Measurements from ENCODE around the gene ETDA. TPM values are rescaled to one million over a fixed set of nuclear protein-coding genes. Genes with fewer than 3 reads are reported as not detected.

Gene ETDA
- total RNA-seq, 2 experiments from 2014 or later = not detected

- Mint-ChIP-seq H3K9me3 (peaks cover 2% of the 10 kb centered on the region), H3K27ac (no peak overlapping the region), H3K27me3 (no peaks in the 10 kb centered on the region), H3K36me3 (ENCODE audit: low read depth) (peaks cover 18% of the 10 kb centered on the region), H3K4me3 (no peak overlapping the region), H3K4me1 (ENCODE audit: low read depth) (no peaks in the 10 kb centered on the region)
- ChIA-PET POLR2A (interaction anchor here (0.7 kb wide), 1 partner anchor 94 kb away, joined by 3 read pairs; no protein-coding TSS in a partner anchor), CTCF (no interaction called here)
- intact Hi-C loops (cut with DNase I, micrococcal nuclease) = no loop called here
- H3K36me3 ChIP-seq (ENCODE audit: insufficient read depth, low read length) = peaks cover 20% of the 10 kb centered on the region
- DNase-seq (no peak), ATAC-seq (ENCODE audit: poor library complexity) (no peak)
- no peak for TF ChIP-seq CTCF (IDR thresholded peaks at IDR 0.05)
- H3K4me3 ChIP-seq (ENCODE audit: low read length) = no peak overlapping the region
- H3K27me3 ChIP-seq (ENCODE audit: control insufficient read depth in 1 of 2, insufficient read depth in 2 of 2, low read length in 2 of 2) = no peaks in the 10 kb centered on the region
- H3K9me3 ChIP-seq (ENCODE audit: control insufficient read depth in 1 of 2, insufficient read depth in 1 of 2, low read length in 2 of 2) = peaks cover 11 to 65% of the 10 kb centered on the region in 2 experiments
- H3K27ac ChIP-seq (ENCODE audit: low read depth in 1 of 2, low read length in 2 of 2) = no peak overlapping the region
- no peaks in the 10 kb centered on the region for H3K4me1 ChIP-seq (ENCODE audit: insufficient read depth, low read length)
Measured at GRCh38 chrX:135287266-135287823, 35.5 kb downstream of the ETDA start.

- Mint-ChIP-seq H3K36me3 (ENCODE audit: low read depth) (peaks cover 35% of the 10 kb centered on the region), H3K9me3 (no peaks in the 10 kb centered on the region), H3K27ac (peak overlapping the region; percentile 87), H3K4me3 (peak overlapping the region; percentile 89), H3K27me3 (no peaks in the 10 kb centered on the region), H3K4me1 (ENCODE audit: low read depth) (peaks cover 29% of the 10 kb centered on the region)
- ATAC-seq (ENCODE audit: poor library complexity) = peak; percentile 98
- intact Hi-C loops (cut with DNase I, micrococcal nuclease) = no loop called here
- no peaks in the 10 kb centered on the region for H3K27me3 ChIP-seq (ENCODE audit: control insufficient read depth in 1 of 2, insufficient read depth in 2 of 2, low read length in 2 of 2)
- TF ChIP-seq CTCF (IDR thresholded peaks at IDR 0.05) = peak; percentile 31
- peak overlapping the region; percentile 69 for H3K4me3 ChIP-seq (ENCODE audit: low read length)
- ChIA-PET CTCF (interaction anchor here (0.7 kb wide), 1 partner anchor 51 kb away, joined by 3 read pairs; no protein-coding TSS in a partner anchor), POLR2A (interaction anchor here (0.6 to 1.3 kb wide), 6 partner anchors 10 to 226 kb away, joined by 3 to 4 read pairs (median 3); partner anchors contain the start of genes INTS6L and SMIM10L2A)
- peaks cover 5% of the 10 kb centered on the region for H3K36me3 ChIP-seq (ENCODE audit: insufficient read depth, low read length)
- H3K27ac ChIP-seq (ENCODE audit: low read depth in 1 of 2, low read length in 2 of 2) = peak overlapping the region; percentile 30 to 55
- H3K4me1 ChIP-seq (ENCODE audit: insufficient read depth, low read length) = peaks cover 15% of the 10 kb centered on the region
- DNase-seq = peak; percentile 24 to 79 (median 51)
- H3K9me3 ChIP-seq (ENCODE audit: control insufficient read depth in 1 of 2, insufficient read depth in 1 of 2, low read length in 2 of 2) = no peaks in the 10 kb centered on the region
Measured at GRCh38 chrX:135295238-135295943, 43.5 kb downstream of the ETDA start.

GRCh38 chrX:135295944-135296305, 44.1 kb downstream of the ETDA start:
- peak in 1 of 14 experiments; percentile 4 for DNase-seq
- no peak for TF ChIP-seq CTCF (IDR thresholded peaks at IDR 0.05)
- peak overlapping the region; percentile 69 for H3K4me3 ChIP-seq (ENCODE audit: low read length)
- H3K27ac ChIP-seq (ENCODE audit: low read depth in 1 of 2, low read length in 2 of 2) = peak overlapping the region; percentile 30 to 55
- intact Hi-C loops (cut with DNase I, micrococcal nuclease) = no loop called here
- no peaks in the 10 kb centered on the region for H3K27me3 ChIP-seq (ENCODE audit: control insufficient read depth in 1 of 2, insufficient read depth in 2 of 2, low read length in 2 of 2)
- H3K36me3 ChIP-seq (ENCODE audit: insufficient read depth, low read length) = peaks cover 3% of the 10 kb centered on the region
- ChIA-PET POLR2A (interaction anchor here (0.6 to 1.3 kb wide), 6 partner anchors 10 to 225 kb away, joined by 3 to 4 read pairs (median 3); partner anchors contain the start of genes INTS6L and SMIM10L2A), CTCF (interaction anchor here (0.7 kb wide), 1 partner anchor 51 kb away, joined by 3 read pairs; no protein-coding TSS in a partner anchor)
- ATAC-seq (ENCODE audit: poor library complexity) = peak; percentile 75
- no peaks in the 10 kb centered on the region for H3K9me3 ChIP-seq (ENCODE audit: control insufficient read depth in 1 of 2, insufficient read depth in 1 of 2, low read length in 2 of 2)
- no peaks in the 10 kb centered on the region for H3K9me3 Mint-ChIP-seq
- no peaks in the 10 kb centered on the region for H3K27me3 Mint-ChIP-seq
- H3K4me1 Mint-ChIP-seq (ENCODE audit: low read depth) = peaks cover 29% of the 10 kb centered on the region
- peak overlapping the region; percentile 87 for H3K27ac Mint-ChIP-seq
- peaks cover 15% of the 10 kb centered on the region for H3K4me1 ChIP-seq (ENCODE audit: insufficient read depth, low read length)
- peak overlapping the region; percentile 89 for H3K4me3 Mint-ChIP-seq
- peaks cover 35% of the 10 kb centered on the region for H3K36me3 Mint-ChIP-seq (ENCODE audit: low read depth)
